ELR (cell line): Measurements from ENCODE around the gene TMTC2.
A peak's percentile ranks its signal among the peaks of the same experiment; 100 is the strongest.

Source experiments
- DNase-seq: peaks from one replicate; pipeline ENCODE4 v3.0.0-alpha.2; 2015; ENCODE audit warnings: low read depth

Gene TMTC2

GRCh38 chr12:82682326-82682725 lies 4.4 kb upstream of the TMTC2 start:
- no peak for DNase-seq

- no peak for DNase-seq
Measured at GRCh38 chr12:82682851-82683261, 3.9 kb upstream of the TMTC2 start.

- peak; percentile 82 for DNase-seq
Measured at GRCh38 chr12:82685790-82686167, 927 bp upstream of the TMTC2 start.

GRCh38 chr12:82687021-82688011 lies 610 bp downstream of the TMTC2 start:
- DNase-seq: peak; percentile 16

GRCh38 chr12:82688035-82688501 lies 1.4 kb downstream of the TMTC2 start:
- peak; percentile 1 for DNase-seq

- DNase-seq: no peak
Measured at GRCh38 chr12:82688596-82688995, 1.9 kb downstream of the TMTC2 start.

GRCh38 chr12:82690006-82690405 lies 3.3 kb downstream of the TMTC2 start:
- no peak for DNase-seq

- no peak for DNase-seq
Measured at GRCh38 chr12:82691513-82691912, 4.8 kb downstream of the TMTC2 start.

- DNase-seq: no peak
Measured at GRCh38 chr12:82694276-82694675, 7.6 kb downstream of the TMTC2 start.

- no peak for DNase-seq
Measured at GRCh38 chr12:82694970-82695369, 8.3 kb downstream of the TMTC2 start.

GRCh38 chr12:82695531-82695930 lies 8.8 kb downstream of the TMTC2 start:
- DNase-seq: no peak

- DNase-seq: no peak
Measured at GRCh38 chr12:82696543-82696942, 9.8 kb downstream of the TMTC2 start.

- no peak for DNase-seq
Measured at GRCh38 chr12:82698708-82699564, 12.2 kb downstream of the TMTC2 start.

GRCh38 chr12:82705774-82706173 lies 19.1 kb downstream of the TMTC2 start:
- no peak for DNase-seq

GRCh38 chr12:82708061-82708879 lies 21.6 kb downstream of the TMTC2 start:
- no peak for DNase-seq

GRCh38 chr12:82709794-82710355 lies 23.2 kb downstream of the TMTC2 start:
- DNase-seq: no peak

GRCh38 chr12:82710741-82711140 lies 24.0 kb downstream of the TMTC2 start:
- DNase-seq: no peak

GRCh38 chr12:82714427-82714826 lies 27.7 kb downstream of the TMTC2 start:
- no peak for DNase-seq

- DNase-seq: no peak
Measured at GRCh38 chr12:82721726-82722125, 35.0 kb downstream of the TMTC2 start.

- no peak for DNase-seq
Measured at GRCh38 chr12:82723093-82723492, 36.4 kb downstream of the TMTC2 start.

GRCh38 chr12:82723891-82724290 lies 37.2 kb downstream of the TMTC2 start:
- DNase-seq: no peak
